Chondrocyte (in vitro differentiated cells): Measurements from ENCODE around the gene MT1B. TPM values are rescaled to one million over a fixed set of nuclear protein-coding genes. Genes with fewer than 3 reads are reported as not detected.

Experiments used
- DNase-seq: peaks from one replicate; pipeline ENCODE4 v3.0.0; 2021; ENCODE audit warnings: mixed read lengths, low spot score
- H3K27ac Mint-ChIP-seq: one replicate; pipeline ENCODE4 v1.8.0; 2021; ENCODE audit warnings: mild to moderate bottlenecking, moderate library complexity, mixed read lengths; ENCODE audit not compliant: unreplicated experiment
- H3K27me3 Mint-ChIP-seq: 2 replicates; pipeline ENCODE4 v1.8.0; 2021; ENCODE audit warnings: low read depth, mixed read lengths
- H3K36me3 Mint-ChIP-seq: 2 replicates; pipeline ENCODE4 v1.8.0; 2021; ENCODE audit warnings: low read depth, mixed read lengths
- H3K4me1 Mint-ChIP-seq: 2 replicates; pipeline ENCODE4 v1.8.0; 2021; ENCODE audit warnings: low read depth, mild to moderate bottlenecking, mixed read lengths
- H3K4me3 Mint-ChIP-seq: one replicate; pipeline ENCODE4 v1.8.0; 2021; ENCODE audit warnings: mild to moderate bottlenecking, moderate library complexity, mixed read lengths; ENCODE audit not compliant: unreplicated experiment
- H3K9me3 Mint-ChIP-seq: 2 replicates; pipeline ENCODE4 v1.8.0; 2021; ENCODE audit warnings: low read depth, mixed read lengths
- CTCF ChIP-seq: fragments of 200-600 bp; sonication (generic); IDR thresholded peaks from 2 replicates; pipeline ENCODE4 v1.5.0; 2021; ENCODE audit warnings: antibody characterized with exemption, mild to moderate bottlenecking, moderate library complexity
- total RNA-seq: library from RNA; stranded (reverse); gene quantifications from 3 replicates; pipeline ENCODE4 v1.2.1, GENCODE V29; 2021

MT1B gene
- total RNA-seq, 1 donor from 2014 or later, result not detected

- DNase-seq, result no peak
- Mint-ChIP-seq H3K27me3 (no peaks in the 10 kb centered on the region), H3K4me3 (peak overlapping the region; percentile 76), H3K27ac (peak overlapping the region; percentile 98), H3K9me3 (no peaks in the 10 kb centered on the region), H3K36me3 (no peaks in the 10 kb centered on the region), H3K4me1 (peaks cover 73% of the 10 kb centered on the region)
- peak; percentile 25 for TF ChIP-seq CTCF
These were observed 42.2 kb upstream of the MT1B start for GRCh38 chr16:56609463-56609921.

- H3K4me1 Mint-ChIP-seq, result peaks cover 79% of the 10 kb centered on the region
- no peaks in the 10 kb centered on the region for H3K36me3 Mint-ChIP-seq
- TF ChIP-seq CTCF, result peak; percentile 16
- H3K27me3 Mint-ChIP-seq, result no peaks in the 10 kb centered on the region
- DNase-seq, result no peak
- H3K27ac Mint-ChIP-seq, result peak overlapping the region; percentile 98
- no peaks in the 10 kb centered on the region for H3K9me3 Mint-ChIP-seq
- H3K4me3 Mint-ChIP-seq, result peak overlapping the region; percentile 76
These were observed 41.6 kb upstream of the MT1B start for GRCh38 chr16:56610017-56610608.

GRCh38 chr16:56610609-56611111 is 41.0 kb upstream of the MT1B start:
- Mint-ChIP-seq H3K4me3 (peak overlapping the region; percentile 76), H3K36me3 (no peaks in the 10 kb centered on the region), H3K27me3 (no peaks in the 10 kb centered on the region), H3K9me3 (no peaks in the 10 kb centered on the region), H3K27ac (peak overlapping the region; percentile 98), H3K4me1 (peaks cover 81% of the 10 kb centered on the region)
- DNase-seq, result no peak
- no peak for TF ChIP-seq CTCF

- H3K4me1 Mint-ChIP-seq, result peaks cover 74% of the 10 kb centered on the region
- DNase-seq, result no peak
- peak overlapping the region; percentile 98 for H3K27ac Mint-ChIP-seq
- H3K27me3 Mint-ChIP-seq, result no peaks in the 10 kb centered on the region
- no peak overlapping the region for H3K4me3 Mint-ChIP-seq
- TF ChIP-seq CTCF, result no peak
- H3K9me3 Mint-ChIP-seq, result no peaks in the 10 kb centered on the region
- H3K36me3 Mint-ChIP-seq, result no peaks in the 10 kb centered on the region
These were observed 40.3 kb upstream of the MT1B start for GRCh38 chr16:56611281-56611833.

- Mint-ChIP-seq H3K4me1 (peaks cover 58% of the 10 kb centered on the region), H3K9me3 (no peaks in the 10 kb centered on the region), H3K27ac (no peak overlapping the region), H3K4me3 (no peak overlapping the region), H3K36me3 (no peaks in the 10 kb centered on the region), H3K27me3 (peaks cover 2% of the 10 kb centered on the region)
- no peak for TF ChIP-seq CTCF
- DNase-seq, result no peak
These were observed 38.0 kb upstream of the MT1B start for GRCh38 chr16:56613706-56614105.
